HG03575 (cell line): ENCODE data around the gene MCL1.
"Not testable (repeated sequence)": the region's sequence is repeated elsewhere in the genome, so short reads cannot be mapped to it uniquely, and the experiment has no call there.

ENCODE experiments used
- ATAC-seq: cut with Tn5 transposase; IDR thresholded peaks from one replicate; pipeline ENCODE4 v1.9.1; 2021; ENCODE audit not compliant: unreplicated experiment, insufficient number of reproducible peaks, low FRiP score; ENCODE audit errors: extremely low read depth

The MCL1 gene

DNA sequence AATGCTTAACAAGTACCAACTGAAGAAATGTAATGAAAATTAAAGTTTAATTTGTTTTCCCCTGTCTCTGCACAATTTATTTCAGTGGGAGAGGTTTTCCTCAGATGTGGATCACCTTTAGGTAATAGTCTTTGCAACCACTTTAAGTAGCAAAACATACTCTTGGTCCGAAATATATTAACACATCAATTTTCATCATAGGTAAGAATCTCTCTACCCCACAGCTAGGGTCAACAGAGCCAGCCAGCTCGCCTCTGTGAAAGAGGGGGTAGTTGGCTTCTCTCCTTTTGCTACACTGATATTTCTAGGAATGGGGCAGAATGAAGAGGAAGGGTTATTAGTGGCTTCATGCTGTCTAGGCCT, 24.8 kb upstream of the MCL1 start:
- ATAC-seq = no peak

DNA sequence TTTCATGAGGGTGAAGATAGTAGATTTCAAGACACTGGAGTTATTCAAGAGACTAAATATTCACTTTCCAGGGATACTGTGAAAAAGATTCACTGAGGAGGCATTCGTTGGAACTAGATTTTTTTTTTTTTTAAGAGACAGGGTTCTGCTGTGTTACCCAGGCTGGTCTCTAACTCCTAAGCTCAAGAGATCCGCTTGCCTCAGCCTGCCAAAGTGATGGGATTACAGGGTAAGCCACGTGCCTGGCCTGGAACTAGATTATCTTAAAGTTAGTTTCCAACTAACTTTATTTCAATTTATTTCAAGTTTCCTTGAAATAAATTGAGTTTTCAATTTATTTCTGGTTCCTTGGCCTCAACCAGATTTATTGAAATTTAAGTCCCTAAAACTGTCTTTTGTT, 24.3 kb upstream of the MCL1 start:
- ATAC-seq = no peak

DNA sequence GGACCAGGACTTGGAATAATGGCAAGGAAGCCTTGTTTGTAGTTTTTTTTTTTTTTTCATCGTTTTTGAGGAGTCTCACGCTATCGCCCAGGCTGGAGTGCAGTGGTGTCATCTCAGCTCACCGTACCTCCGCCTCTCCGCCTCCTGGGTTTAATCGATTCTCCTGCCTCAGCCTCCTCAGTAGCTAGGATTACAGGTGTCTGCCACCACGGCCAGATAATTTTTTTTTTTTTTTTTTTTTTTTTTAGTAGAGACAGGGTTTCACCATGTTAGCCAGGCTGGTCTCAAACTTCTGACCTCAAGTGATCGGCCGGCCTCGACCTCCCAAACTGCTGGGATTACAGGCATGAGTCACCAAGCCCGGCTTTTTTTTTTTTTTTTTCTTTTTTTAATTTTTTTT, 23.0 kb upstream of the MCL1 start:
- ATAC-seq = not testable (repeated sequence)

DNA sequence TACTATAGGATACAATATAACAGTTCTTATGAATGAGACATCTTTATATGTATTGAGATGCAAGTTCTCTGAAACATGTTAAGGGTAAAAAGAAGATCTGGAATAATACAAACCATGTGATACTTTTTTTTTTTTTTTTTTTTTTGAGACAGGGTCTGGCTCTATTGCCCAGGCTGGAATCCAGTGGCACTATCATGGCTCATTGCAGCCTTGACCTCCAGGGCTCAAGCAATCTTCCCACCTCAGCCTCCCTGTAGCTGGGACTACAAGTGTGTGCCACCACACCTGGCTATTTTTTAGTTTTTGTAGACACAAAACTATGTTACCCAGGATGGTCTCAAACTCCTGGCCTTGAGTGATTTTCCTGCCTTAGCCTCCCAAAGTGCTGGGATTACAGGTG, 22.1 kb upstream of the MCL1 start:
- no peak for ATAC-seq

DNA sequence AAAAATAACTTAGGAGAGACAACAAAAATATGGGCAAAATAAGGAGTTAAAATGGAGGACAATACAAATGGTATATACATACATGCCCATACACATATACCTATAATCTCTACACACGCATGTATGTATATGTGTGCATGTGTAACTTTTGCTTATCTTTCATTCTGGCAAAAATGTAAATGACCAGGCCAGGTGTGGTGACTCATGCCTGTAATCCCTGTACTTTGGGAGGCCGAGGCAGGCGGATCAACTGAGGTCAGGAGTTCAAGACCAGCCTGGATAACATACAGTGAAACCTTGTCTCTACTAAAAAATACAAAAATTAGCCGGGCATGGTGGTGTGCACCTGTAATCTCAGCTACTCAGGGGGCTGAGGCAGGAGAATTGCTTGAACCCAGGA, 18.9 kb upstream of the MCL1 start:
- ATAC-seq = not testable (repeated sequence)

DNA sequence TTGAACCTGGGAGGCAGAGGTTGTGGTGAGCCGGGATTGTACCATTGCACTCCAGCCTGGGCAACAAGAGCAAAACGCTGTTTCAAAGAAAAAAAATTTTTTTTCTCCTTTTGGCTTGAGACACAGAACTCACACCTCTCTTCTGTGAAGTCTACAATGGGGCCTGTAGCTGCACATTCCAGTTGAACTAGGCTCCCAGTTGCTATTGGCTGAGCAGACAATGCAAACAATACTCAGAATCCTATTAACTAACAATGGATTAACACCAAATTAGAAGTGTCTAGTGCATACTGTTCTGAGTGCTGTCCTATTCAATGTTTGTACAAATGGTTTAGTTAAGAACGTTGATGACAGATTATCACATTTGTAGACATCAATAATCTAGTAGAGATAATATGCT, 17.6 kb upstream of the MCL1 start:
- ATAC-seq = no peak

DNA sequence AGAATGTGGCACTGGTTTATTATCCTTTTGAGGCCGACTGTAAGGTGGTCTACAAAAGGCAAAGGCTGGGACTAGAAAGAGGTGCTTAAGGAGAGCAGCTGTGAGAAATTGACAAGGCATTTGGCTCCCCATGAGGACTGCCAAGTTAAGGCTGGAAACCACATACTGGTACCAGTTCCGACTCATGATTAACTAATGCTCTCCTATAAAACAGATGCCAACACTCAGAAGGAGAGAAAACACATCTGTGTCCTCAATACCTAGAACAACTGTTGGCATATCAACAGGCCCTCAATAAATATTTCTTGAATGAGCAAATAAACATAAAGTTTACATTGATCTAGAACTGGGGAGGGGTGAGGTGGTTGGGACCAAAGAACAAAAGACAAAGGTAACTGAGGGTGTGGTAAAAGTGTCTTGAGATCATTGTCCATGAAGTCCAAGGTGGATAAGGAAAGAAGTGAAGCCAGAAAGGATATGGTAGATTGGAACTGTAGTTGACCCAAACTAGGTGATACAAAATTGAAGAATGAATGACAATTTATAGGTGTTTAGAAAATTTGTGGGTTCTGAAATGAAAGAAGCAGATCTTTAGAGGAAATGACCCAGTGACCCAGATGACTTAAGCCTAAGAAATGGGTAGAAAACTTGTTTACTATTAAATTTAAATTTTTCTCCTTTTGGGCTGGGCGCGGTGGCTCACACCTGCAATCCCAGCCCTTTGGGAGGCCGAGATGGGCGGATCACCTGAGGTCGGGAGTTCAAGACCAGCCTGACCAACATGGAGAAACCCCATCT, 16.9 kb upstream of the MCL1 start:
- ATAC-seq = no peak

DNA sequence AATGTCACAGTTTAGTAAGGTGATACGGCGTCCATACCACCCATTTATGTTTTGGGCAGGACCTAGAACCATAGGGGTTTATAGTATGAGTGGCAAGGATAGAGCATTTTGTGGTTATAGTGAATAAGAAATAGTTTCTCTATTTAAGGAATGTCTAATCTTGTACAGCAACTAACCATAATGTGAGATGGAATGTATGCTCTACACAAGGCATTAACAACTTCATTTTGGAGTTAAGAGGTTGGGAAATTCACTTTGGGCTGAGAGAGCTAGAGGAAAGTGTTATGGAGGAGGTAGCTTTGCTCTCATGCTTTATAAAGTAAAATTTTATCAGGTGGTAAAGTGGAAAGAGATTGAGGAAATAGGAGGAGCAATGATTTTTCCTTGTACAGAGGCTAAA, 3.0 kb upstream of the MCL1 start:
- ATAC-seq = no peak

DNA sequence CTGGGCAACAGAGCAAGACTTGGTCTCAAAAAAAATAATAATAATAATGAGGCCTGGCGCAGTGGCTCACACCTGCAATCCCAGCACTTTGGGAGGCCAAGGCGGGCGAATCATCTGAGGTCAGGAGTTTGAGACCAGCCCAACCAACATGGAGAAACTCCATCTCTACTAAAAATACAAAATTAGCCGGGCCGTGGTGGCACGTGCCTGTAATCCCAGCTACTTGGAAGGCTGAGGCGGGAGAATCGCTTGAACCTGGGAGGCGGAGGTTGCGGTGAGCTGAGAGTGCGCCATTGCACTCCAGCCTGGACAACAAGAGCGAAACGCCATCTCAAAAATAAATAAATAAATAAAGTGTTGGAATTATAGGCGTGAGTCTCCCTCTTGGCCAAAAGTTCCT, 2.6 kb upstream of the MCL1 start:
- not testable (repeated sequence) for ATAC-seq

DNA sequence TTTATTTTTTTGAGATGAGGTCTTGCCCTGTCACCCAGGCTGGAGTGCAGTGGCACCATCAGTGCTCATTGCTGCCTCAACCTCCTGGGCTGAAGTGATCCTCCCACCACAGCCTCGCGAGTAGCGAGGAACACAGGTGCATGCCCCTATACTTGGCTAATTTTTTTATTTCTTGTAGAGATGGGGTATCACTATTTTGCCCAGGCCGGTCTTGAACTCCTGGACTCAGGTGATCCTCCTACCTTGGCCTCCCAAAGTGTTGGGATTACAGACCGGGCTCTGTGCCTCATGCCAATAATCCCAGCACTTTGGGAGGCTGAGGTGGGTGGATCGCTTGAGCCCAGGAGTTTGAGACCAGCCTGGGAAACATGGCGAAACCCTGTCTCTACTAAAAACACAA, 2.0 kb upstream of the MCL1 start:
- not testable (repeated sequence) for ATAC-seq

DNA sequence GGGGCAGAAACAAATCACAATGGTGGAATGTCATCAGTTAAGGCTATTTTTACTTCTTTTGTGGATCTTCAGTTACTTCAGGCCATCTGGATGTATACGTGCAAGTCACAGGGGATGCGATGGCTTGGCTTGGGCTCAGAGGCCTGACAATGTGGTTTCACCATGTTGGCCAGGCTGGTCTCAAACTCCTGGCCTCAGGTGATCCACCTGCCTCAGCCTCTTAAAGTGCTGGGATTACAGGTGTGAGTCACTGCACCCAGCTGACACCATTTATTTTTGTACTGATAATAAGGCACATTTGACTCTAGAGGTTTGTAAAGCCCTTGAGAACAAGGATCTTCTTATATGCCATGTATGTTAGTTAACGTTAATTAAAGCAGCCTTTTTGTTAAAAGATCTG, 1.6 kb upstream of the MCL1 start:
- ATAC-seq = not testable (repeated sequence)

DNA sequence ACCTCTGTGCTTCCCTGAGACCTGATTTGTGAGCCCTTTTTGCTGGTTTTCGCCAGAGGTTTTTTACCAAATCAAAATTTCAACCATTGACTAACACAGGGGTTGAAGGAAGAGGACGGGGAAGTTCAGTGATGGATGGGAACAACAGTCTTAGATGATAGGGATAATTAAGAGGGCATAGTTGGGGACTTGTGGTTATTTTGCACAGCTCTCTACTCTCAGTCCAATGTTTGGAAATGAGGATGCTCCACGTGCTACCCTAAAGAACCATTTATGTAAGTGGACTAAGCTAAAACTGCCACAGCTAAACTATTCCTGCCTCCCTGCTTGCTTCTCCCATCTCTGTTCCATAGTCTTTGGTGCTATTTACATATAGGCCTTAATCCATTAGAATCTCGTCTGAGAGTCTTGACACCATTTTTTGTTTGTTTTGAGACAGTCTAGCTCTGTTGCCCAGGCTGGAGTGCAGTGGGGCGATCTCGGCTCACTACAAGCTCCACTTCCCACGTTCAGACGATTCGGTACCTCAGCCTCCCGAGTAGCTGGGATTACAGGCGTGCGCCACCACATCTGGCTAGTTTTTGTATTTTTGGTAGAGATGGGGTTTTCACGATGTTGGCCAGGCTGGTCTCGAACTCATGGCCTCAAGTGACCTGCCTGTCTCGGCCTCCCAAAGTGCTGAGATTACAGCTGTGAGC, 684 bp upstream of the MCL1 start:
- ATAC-seq = no peak

DNA sequence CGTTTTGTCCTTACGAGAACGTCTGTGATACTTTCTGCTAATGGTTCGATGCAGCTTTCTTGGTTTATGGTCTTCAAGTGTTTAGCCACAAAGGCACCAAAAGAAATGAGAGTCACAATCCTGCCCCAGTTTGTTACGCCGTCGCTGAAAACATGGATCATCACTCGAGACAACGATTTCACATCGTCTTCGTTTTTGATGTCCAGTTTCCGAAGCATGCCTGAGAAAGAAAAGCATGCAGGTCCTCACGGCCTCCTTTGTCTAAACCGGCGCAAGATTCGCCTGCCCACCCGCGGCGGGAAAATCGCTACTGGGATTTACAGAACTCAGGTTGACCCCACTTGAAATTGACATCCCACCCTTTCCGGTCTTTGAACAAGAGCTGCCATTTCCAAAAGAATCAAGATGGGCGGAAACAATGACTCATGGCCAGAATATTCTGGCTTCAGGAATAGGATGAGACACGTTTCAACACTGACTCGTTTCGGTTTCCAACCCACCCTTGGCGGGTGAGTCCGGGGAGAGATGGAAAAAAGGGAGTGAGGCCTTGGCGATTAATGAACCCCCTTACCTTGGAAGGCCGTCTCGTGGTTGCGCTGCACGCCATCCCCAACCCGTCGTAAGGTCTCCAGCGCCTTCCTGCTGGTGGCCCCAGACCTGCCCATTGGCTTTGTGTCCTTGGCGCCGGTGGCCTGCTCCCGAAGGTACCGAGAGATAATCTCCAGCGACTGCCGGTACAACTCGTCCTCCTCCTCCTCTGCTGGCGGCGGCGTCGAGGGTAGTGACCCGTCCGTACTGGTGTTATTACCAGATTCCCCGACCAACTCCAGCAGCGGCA, 919 bp downstream of the MCL1 start:
- ATAC-seq = no peak

DNA sequence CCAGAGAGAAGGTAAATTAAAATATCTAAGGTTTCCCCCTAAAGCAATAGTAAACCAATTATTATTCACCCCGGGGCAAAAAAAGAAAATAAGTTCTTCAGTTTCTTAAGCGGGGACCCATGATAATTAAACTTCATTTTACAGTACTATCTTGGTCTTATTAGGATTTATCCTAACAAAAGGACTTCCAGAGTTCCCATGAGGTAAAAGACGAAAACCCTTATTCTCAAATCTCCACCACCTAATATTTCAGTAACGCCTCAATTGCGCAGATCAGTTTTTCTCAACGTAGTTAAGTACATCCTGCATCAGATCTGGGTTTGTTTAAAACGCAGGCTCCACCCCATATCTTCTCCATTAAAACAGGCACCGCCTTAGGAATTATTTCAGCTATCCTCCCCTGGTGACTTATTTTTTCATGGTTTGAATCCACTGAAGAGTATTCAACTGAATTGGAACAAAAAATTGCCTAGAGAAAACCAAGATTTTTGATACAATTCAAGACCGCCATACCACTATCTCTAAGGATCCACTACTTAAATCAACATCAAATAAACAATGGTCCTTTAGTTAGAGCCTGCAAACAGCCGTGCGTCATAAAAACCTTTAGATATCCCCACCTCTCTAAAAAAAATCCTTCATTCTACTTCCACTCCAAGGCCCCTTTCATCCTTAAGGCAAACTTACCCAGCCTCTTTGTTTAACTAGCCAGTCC, 1.7 kb downstream of the MCL1 start:
- no peak for ATAC-seq

DNA sequence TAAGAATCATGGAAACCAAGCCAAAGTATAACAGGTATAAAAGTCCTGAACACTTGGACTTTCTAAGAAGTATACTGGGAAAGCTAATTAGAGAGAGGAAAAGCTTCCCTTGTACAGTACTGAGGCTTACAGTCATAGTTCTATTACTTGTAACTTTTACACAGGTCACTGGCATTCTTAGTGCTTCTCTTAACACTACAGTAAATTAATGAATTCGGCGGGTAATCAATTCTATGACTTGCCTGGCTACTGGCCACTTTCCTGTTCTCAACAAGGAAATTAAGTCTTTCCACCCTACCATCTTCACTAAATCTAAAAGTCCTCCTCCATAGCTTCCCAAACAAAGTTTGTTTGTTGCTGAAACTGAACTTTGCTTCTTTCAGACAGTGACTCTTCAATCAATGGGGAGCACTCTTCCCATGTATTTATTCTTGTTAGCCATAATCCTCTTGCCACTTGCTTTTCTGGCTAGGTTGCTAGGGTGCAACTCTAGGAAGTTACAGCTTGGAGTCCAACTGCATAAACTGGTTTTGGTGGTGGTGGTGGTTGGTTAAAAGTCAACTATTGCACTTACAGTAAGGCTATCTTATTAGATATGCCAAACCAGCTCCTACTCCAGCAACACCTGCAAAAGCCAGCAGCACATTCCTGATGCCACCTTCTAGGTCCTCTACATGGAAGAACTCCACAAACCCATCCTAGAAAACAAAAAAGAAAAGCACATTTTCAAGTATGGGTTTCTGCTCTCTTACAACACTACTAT, 2.4 kb downstream of the MCL1 start:
- no peak for ATAC-seq

DNA sequence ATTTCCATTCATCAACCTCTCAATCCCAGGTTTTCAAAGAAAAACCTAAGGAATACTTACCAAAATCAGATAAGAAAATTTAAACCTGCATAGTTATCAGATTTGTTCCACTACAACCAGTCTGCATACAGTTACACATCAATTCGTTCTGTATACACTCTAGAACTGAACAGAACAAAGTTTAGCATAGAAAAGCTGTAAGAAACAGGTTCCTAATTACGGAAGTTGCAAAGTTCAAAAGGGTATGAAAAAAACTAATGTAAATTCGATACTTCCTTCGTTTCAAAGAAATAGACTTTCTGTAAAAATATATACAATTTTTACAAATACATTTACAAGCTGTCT, 3.1 kb downstream of the MCL1 start:
- no peak for ATAC-seq

DNA sequence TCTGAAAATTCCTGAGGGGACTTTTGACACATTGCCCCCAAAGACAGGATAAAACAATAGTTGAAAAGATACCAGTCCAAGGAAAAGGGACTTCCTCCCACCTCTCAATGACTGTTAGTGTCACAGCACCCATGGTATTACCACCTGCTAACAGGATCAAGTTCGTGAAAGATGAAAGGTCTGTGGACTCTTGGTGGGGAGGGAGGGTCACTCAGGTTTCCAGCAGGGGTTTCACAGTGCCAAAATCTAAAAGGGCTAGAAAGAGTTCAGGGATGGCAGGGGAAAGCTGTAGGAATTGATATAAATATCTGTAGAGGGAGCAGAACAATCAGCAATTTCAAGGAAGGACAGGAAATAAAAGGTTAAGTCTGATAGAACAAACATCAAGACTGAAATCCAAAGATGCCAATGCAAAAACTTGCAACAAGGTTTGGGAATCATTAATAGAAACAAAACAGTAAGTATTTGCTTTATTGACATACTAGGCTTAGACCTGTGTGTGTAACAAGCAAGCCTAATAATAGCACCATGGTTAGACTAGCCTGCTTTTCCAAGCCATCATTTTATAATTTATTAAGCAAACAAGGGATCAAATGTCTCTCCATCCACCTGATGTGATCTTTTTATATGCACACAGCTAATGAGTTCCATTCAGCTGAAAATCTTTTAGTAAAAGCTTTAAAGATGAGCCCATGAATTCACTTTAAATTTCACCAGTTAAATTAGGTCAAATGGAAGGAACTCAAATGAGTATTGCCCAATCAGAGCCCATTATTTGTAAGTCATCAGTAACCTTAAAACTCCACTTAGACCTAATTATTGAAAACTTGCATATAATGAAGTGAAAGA, 3.7 kb downstream of the MCL1 start:
- no peak for ATAC-seq

DNA sequence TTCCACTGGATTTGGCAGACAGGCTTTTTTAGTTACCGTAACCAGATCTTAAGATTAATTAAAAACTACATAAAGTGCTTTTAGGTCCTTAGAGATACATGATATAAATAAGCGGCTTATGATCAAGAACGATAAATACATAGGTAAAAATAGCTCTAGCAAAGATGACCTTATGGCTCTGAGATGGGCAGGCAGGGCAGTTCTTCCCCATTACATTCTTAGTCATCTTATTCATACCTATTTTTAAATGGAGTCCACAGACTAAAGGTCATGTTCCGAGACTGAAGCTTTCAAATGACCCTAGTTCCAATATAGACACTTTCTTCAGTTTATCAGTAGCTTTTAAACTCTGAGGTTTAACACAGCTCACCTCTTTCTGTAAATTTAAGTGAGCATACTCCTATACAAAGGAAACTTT, 4.3 kb downstream of the MCL1 start:
- no peak for ATAC-seq
